ENCODE data around the gene CNTN4. TPM values are rescaled to one million over a fixed set of nuclear protein-coding genes. Genes with fewer than 3 reads are reported as not detected.

CNTN4 gene
- total RNA-seq, 4 donors from 2014 or later = 2.6 to 91.2 (median 13.2) TPM

GRCh38 chr3:2485027-2485375, 386.3 kb downstream of the CNTN4 start:
- intact Hi-C loops (cut with DNase I; ENCODE audit: low total_unique reads) = no loop called here
- H3K4me3 ChIP-seq = no peak overlapping the region
- no peaks in the 10 kb centered on the region for H3K36me3 ChIP-seq
- TF ChIP-seq CTCF (IDR thresholded peaks at IDR 0.05) = no peak
- TF ChIP-seq POLR2A (IDR thresholded peaks at IDR 0.05) = no peak
- no peaks in the 10 kb centered on the region for H3K4me1 ChIP-seq
- no peaks in the 10 kb centered on the region for H3K27me3 ChIP-seq
- DNase-seq = no peak
- no peak overlapping the region for H3K27ac ChIP-seq
- H3K9me3 ChIP-seq = no peaks in the 10 kb centered on the region

- Histone ChIP-seq H3K9me3 (no peaks in the 10 kb centered on the region), H3K4me1 (no peaks in the 10 kb centered on the region), H3K36me3 (no peaks in the 10 kb centered on the region), H3K4me3 (no peak overlapping the region), H3K27ac (no peak overlapping the region), H3K27me3 (no peaks in the 10 kb centered on the region)
- no peak for DNase-seq
- TF ChIP-seq POLR2A (IDR thresholded peaks at IDR 0.05) = no peak
- no peak for TF ChIP-seq CTCF (IDR thresholded peaks at IDR 0.05)
- intact Hi-C loops (cut with DNase I; ENCODE audit: low total_unique reads) = no loop called here
These were observed 397.1 kb downstream of the CNTN4 start for GRCh38 chr3:2495746-2496145.

- H3K36me3 ChIP-seq = no peaks in the 10 kb centered on the region
- no peak overlapping the region for H3K4me3 ChIP-seq
- intact Hi-C loops (cut with DNase I; ENCODE audit: low total_unique reads) = no loop called here
- H3K27me3 ChIP-seq = no peaks in the 10 kb centered on the region
- DNase-seq = no peak
- no peaks in the 10 kb centered on the region for H3K4me1 ChIP-seq
- no peaks in the 10 kb centered on the region for H3K9me3 ChIP-seq
- no peak for TF ChIP-seq POLR2A (IDR thresholded peaks at IDR 0.05)
- TF ChIP-seq CTCF (IDR thresholded peaks at IDR 0.05) = no peak
- H3K27ac ChIP-seq = no peak overlapping the region
These were observed 406.2 kb downstream of the CNTN4 start for GRCh38 chr3:2504912-2505311.

- H3K4me3 ChIP-seq = no peak overlapping the region
- H3K4me1 ChIP-seq = no peaks in the 10 kb centered on the region
- H3K9me3 ChIP-seq = no peaks in the 10 kb centered on the region
- intact Hi-C loops (cut with DNase I; ENCODE audit: low total_unique reads) = no loop called here
- H3K27ac ChIP-seq = no peak overlapping the region
- DNase-seq = no peak
- no peak for TF ChIP-seq CTCF (IDR thresholded peaks at IDR 0.05)
- no peak for TF ChIP-seq POLR2A (IDR thresholded peaks at IDR 0.05)
- no peaks in the 10 kb centered on the region for H3K36me3 ChIP-seq
- no peaks in the 10 kb centered on the region for H3K27me3 ChIP-seq
These were observed 408.1 kb downstream of the CNTN4 start for GRCh38 chr3:2506776-2507175.

- Histone ChIP-seq H3K4me3 (no peak overlapping the region), H3K27me3 (no peaks in the 10 kb centered on the region), H3K36me3 (no peaks in the 10 kb centered on the region), H3K27ac (no peak overlapping the region), H3K4me1 (no peaks in the 10 kb centered on the region), H3K9me3 (no peaks in the 10 kb centered on the region)
- intact Hi-C loops (cut with DNase I; ENCODE audit: low total_unique reads) = no loop called here
- DNase-seq = no peak
- TF ChIP-seq POLR2A (IDR thresholded peaks at IDR 0.05) (no peak), CTCF (IDR thresholded peaks at IDR 0.05) (no peak)
These were observed 412.0 kb downstream of the CNTN4 start for GRCh38 chr3:2510591-2511145.
